Measurements from ENCODE around the gene S100A7A.

GRCh38 chr1:153428791-153429190 lies 12.5 kb downstream of the S100A7A start:
- TF ChIP-seq CTCF (IDR thresholded peaks at IDR 0.05; ENCODE audit: low read depth, low read length, missing input control) (no peak), YY1 (IDR thresholded peaks at IDR 0.05) (no peak), EGR1 (IDR thresholded peaks at IDR 0.05; ENCODE audit: low read depth in 2 of 2) (no peak), RXRA (IDR thresholded peaks at IDR 0.05) (no peak), REST (IDR thresholded peaks at IDR 0.05) (no peak), SP1 (IDR thresholded peaks at IDR 0.05) (no peak), GABPA (IDR thresholded peaks at IDR 0.05 in 1 of 2, conservative IDR thresholded peaks at IDR 0.05 in 1 of 2) (no peak), RAD21 (IDR thresholded peaks at IDR 0.05) (no peak), JUND (IDR thresholded peaks at IDR 0.05) (no peak)
- TF ChIP-seq, protein P1, sequence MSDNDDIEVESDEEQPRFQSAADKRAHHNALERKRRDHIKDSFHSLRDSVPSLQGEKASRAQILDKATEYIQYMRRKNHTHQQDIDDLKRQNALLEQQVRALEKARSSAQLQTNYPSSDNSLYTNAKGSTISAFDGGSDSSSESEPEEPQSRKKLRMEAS (IDR thresholded peaks at IDR 0.05) = no peak
- TF ChIP-seq, protein P2, sequence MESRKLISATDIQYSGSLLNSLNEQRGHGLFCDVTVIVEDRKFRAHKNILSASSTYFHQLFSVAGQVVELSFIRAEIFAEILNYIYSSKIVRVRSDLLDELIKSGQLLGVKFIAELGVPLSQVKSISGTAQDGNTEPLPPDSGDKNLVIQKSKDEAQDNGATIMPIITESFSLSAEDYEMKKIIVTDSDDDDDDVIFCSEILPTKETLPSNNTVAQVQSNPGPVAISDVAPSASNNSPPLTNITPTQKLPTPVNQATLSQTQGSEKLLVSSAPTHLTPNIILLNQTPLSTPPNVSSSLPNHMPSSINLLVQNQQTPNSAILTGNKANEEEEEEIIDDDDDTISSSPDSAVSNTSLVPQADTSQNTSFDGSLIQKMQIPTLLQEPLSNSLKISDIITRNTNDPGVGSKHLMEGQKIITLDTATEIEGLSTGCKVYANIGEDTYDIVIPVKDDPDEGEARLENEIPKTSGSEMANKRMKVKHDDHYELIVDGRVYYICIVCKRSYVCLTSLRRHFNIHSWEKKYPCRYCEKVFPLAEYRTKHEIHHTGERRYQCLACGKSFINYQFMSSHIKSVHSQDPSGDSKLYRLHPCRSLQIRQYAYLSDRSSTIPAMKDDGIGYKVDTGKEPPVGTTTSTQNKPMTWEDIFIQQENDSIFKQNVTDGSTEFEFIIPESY (IDR thresholded peaks at IDR 0.05) = no peak
